ENCODE measurements around the gene GGA1. TPM values are rescaled to one million over a fixed set of nuclear protein-coding genes. Genes with fewer than 3 reads are reported as not detected.
A peak's percentile ranks its signal among the peaks of the same experiment; 100 is the strongest.

Gene GGA1, protein sequence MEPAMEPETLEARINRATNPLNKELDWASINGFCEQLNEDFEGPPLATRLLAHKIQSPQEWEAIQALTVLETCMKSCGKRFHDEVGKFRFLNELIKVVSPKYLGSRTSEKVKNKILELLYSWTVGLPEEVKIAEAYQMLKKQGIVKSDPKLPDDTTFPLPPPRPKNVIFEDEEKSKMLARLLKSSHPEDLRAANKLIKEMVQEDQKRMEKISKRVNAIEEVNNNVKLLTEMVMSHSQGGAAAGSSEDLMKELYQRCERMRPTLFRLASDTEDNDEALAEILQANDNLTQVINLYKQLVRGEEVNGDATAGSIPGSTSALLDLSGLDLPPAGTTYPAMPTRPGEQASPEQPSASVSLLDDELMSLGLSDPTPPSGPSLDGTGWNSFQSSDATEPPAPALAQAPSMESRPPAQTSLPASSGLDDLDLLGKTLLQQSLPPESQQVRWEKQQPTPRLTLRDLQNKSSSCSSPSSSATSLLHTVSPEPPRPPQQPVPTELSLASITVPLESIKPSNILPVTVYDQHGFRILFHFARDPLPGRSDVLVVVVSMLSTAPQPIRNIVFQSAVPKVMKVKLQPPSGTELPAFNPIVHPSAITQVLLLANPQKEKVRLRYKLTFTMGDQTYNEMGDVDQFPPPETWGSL
- 34.0 and 35.1 TPM in 2 replicates for total RNA-seq (2014; rRNA removed; shearing (Covaris generic))
- polyA plus RNA-seq (2015; cell fraction: cytosol; rRNA removed) = 34.5 and 34.6 TPM in 2 replicates
- polyA plus RNA-seq (2015; cell fraction: nucleus; rRNA removed) = 145 and 177 TPM in 2 replicates

DNA sequence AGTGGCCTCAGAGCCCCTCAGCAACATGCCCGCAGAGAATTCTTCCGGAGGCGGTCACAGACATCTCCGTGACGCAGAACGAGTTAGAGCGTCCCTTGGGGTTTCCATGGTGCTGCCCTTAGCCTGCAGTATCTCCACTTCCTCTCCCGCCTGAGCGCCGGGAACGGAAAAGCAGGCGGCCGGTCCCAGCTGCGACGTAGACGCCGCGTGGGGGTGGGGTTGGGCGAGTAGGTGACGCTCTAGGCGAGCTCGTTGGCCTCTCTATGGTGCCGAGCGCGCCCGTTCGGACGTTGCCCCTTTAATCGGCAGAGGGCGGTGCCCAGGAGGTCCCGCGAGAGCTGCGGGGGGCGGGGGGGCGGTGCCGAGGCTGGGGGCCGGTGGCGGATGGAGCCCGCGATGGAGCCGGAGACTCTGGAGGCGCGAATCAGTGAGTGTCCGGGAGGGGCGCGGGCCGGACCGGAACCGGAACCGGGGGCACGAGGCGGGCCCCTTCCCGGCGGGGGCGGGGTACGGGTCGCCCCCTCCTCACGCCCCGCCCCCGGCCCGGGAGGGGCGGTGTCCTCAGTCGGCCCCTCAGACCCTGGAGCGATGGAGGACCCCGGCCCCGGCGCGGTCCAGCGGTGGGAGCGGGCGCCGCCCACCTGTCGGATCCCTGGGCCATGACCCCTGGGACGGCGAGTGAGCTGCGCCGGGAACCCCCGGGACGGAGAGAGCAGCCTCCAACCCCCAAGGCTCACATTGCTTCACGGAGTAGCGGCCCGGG is at the start of gene GGA1:
Gene GGA1, plus strand, starts transcription at position 358 of the 763 bp plus-strand sequence. Its CDS starts 27 bp downstream, at position 385.
- peak; percentile 97 for DNase-seq (ENCODE audit: low read depth)

DNA sequence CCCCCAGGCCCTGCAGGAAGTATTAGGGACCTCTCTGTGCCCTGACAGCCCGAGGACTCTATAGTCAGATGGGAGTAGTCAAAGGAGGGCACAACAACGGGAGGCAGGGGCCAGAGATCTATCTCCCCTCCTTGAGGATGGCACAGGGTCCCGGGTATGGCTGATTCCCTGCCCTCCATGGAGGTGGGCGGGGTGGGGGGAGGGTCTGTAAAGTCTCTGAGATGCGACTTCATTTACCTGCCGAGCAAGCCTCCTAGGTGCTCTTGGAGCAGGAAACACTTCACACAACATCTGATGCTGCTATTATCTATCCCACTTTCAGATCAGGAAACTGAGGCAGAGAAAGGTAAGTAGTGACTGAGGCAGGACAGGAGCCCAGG is 49.1 kb upstream of the GGA1 start:
- DNase-seq (ENCODE audit: low read depth) = no peak

DNA sequence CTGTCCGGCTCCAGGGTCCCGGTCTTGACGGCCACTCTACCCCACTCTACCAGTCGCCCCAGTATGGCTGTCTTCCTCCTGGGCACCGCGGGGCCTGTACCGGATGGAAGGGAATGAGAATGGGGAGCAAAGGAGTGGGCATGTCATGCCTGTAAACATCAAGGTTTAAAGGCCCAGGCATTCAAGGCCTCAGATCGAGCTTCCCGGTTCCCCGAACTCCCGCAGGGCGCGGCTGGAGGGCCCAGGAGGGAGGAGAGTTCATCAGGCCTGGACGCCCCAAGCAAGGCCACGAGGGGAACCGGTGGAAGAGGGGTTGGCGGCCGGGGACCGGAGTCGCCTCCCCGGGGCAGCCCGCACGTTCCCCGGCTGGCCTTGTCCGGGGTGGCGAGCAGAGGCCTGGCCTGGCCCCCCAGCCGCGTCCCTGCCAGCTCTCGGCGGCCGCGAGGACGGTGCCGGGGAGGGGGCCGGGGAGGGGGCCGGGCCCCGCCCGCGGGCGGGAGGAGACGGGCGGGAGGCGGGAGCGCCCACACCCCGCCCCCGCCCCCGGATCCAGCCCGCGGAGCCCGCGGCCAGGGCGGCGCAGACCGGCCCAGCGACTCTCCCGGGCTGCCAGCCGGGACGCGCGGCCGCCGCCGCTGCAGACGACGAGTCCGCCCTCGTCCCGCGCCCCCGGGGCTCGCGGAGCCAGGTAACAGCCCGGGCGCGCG is 48.6 kb upstream of the GGA1 start, which contains the start of gene CDC42EP1:
Gene CDC42EP1, plus strand, starts transcription at position 580 of the 707 bp plus-strand sequence. CDS start 5,870 bp downstream, outside the sequence.
- no peak for DNase-seq (ENCODE audit: low read depth)

DNA sequence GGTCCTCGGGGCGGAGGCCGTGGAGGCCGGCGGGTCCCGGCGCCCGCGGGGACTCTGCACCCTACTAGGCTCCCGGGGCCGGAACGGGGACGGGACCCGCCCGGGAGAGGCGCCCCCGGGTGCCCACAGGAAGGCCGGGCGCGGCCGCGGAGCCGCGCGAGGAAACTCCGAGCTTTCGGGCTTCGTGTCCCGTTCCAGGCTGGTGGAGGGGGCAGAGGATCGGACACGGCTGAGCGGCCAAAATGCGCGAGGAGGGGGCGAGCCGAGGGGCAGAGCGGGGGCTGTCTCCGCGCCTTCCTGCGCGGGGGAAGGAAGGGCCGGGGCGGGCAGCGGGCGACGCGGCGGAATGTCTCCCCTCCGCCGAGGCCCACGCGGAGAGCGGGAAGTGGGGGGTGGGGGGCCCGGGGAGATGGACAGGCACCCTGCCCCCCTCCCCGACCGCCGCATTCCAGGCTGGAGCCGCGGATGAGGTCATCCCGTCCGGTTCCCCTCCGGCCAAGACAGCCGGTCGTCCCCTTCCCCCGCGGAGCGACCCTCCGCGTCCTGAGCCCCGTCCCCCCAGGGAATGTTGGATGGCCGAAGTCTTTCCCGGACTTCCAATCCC is 47.9 kb upstream of the GGA1 start:
- DNase-seq (ENCODE audit: low read depth) = peak; percentile 42

DNA sequence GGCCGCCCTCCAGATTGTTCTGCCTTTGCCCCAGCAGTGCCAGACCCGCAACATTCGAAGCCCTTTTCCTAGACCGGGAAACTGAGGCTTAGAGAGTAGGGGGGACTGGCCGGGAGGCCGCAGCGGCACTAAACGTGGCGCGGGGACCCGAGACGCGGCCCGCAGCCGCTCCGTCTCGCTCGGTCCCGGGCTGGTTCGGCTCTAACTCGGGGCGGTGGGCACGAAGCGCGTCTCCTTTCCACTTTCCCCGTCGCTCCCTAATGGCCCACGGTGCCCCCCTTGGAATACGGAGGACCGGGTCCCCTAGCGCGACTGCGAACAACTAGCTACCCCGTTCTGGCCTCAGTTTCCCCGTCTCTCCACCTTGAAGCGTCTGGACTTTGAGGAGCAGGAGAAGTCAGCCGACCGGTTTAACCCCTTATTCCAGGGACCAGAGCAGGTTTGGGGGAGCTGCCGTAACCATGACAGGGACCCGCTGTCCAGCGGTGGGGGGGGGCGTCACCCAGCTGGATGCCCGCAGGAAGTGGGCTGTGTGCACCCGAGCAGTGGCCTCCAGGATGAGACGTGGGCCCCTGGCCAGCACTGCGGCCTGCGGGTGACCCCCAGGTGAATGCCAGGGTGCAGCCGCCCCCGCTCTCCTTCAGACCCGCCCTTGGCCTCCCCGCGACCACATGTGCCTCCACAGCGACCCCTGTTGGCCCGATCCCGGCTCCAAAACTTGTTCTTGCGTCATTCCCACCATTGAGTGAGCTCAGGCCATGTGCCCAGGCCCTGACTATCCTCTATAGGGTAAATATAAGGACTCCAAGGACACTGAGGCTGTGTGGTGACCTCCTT is 47.2 kb upstream of the GGA1 start:
- DNase-seq (ENCODE audit: low read depth) = peak; percentile 89

DNA sequence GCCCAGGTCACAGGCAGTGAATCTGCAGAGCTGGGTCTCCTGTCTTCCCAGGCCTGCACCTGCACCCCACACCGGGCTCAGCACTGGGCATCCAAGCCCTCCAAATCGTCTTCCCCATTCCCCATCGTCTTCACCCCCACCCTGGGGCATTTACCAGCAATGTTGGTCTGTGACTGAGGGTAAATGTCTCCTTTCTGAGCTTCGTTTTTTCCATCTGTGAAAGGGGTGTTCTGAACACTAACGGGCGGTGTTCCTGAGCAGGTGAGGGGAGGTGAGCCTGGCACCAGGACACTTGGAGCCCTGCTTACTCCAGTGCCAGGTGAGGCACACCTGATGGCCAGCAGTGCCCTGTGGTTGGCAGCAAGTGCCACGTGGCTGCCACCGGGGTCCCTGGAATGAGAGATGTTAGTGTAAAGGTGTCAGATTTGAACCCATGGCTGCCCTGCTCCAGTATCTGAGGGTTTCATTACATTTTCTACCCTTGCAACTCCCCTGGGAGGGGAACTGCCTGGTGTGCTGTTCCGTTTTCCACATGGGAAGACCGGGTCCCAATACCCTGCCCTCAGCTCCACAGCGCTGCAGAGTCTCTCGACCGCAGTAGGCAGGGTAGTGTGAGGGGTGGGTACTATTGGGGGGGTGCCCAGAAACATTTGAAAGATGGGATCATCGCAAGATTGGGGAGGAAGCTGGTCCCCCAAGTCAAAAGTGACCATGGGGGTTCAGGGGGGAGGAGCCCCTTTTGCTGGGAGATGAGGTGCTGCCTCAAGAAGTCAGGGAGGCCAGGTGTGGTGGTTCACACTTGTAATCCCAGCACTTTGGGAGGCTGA is 46.4 kb upstream of the GGA1 start:
- DNase-seq (ENCODE audit: low read depth) = no peak

DNA sequence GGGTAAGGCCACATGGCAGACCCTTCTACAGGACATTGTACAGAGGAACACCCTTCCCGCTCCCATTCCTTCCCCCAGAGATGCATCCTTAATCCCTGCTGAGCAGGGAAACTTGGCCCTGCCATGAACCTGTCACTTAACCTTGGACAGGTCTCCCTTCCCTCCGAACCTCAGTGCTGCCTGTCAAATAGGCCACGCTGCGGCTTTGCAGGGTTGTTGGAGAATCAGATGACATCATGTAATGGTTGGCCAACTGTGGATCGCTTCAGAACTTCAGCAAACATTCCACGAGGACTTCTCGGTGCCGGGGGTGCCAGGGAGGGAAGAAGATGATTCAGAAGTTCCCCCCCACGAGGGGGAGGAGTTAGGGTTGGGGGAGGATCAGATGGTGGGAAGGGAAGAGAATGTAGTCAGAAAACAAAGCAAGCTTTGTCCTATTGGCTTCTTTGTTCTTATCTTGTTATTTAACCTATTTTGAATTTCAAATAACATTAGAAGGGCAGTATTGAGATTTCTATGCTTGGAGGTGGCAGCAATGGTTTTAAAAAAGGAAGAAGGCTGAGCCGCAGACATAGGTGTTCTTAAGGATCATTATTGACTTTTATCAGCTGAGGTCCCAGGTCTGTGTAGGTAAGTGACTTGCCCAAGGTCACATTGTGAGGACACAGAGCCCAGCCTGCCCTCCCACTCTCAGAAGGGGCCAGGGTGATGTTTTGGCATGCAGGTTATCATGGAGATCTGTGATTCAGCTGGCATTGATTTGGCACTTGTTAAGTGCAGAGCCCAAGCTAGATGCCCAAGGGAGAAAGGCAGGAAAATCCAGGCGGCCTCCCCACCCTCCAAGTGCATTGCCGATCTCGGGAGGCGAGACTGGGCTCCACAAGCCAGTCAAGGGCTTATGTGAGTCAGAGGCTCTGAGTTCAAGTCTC is 45.2 kb upstream of the GGA1 start:
- peak; percentile 94 for DNase-seq (ENCODE audit: low read depth)

DNA sequence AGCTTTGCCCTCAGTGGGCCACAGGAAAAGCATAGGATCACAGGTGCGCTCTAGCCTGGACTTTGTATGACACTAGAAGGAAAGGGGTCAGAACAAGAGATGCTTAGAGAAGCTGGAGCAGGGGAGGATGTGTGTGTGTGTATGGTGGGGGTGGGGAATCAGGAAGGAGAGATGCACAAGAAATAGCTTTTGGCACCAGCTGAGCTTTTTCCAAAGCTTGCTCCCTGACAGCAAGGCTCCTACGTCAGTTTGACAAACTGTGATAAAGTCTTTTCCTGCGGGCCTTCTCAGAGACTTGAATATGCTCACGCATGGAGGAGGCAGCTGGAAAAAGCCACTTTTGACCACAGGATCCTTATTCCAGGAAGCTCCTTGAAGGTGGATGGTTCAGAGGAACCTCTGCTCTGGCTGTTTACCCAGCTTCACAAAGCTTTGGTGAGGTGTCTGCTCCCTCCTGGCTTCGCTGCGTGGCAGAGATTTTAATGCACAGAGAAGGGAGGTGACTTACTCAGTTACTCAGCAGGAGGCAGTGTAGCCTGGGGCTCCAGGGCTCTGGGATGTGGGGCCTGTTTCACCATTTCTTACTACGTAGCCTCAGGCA is 44.4 kb upstream of the GGA1 start:
- no peak for DNase-seq (ENCODE audit: low read depth)

DNA sequence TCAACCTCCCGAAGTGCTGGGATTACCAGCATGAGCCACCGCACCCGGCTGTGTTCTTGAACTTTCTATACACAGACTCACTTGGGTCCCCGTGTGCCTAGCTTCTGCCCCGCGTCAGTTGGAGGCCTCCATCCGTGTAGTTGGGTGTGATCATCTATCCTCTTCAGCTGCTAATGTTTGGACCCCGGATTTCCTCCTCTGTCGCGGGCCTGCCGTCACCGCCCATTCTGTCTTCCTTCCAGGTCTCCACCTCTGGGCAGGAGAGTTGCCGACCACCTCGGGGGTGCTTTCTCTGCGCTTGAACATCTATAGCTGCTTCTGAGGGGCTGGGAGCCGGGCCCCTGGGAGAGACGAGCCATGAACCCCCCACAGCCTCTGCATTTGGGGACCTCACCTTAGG is 42.8 kb upstream of the GGA1 start:
- no peak for DNase-seq (ENCODE audit: low read depth)

DNA sequence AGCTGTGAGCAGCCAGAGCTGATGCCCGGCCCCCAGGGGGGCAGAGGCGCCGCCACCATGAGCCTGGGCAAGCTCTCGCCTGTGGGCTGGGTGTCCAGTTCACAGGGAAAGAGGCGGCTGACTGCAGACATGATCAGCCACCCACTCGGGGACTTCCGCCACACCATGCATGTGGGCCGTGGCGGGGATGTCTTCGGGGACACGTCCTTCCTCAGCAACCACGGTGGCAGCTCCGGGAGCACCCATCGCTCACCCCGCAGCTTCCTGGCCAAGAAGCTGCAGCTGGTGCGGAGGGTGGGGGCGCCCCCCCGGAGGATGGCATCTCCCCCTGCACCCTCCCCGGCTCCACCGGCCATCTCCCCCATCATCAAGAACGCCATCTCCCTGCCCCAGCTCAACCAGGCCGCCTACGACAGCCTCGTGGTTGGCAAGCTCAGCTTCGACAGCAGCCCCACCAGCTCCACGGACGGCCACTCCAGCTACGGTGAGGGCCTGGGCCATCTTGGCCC is 42.3 kb upstream of the GGA1 start:
- DNase-seq (ENCODE audit: low read depth) = no peak

DNA sequence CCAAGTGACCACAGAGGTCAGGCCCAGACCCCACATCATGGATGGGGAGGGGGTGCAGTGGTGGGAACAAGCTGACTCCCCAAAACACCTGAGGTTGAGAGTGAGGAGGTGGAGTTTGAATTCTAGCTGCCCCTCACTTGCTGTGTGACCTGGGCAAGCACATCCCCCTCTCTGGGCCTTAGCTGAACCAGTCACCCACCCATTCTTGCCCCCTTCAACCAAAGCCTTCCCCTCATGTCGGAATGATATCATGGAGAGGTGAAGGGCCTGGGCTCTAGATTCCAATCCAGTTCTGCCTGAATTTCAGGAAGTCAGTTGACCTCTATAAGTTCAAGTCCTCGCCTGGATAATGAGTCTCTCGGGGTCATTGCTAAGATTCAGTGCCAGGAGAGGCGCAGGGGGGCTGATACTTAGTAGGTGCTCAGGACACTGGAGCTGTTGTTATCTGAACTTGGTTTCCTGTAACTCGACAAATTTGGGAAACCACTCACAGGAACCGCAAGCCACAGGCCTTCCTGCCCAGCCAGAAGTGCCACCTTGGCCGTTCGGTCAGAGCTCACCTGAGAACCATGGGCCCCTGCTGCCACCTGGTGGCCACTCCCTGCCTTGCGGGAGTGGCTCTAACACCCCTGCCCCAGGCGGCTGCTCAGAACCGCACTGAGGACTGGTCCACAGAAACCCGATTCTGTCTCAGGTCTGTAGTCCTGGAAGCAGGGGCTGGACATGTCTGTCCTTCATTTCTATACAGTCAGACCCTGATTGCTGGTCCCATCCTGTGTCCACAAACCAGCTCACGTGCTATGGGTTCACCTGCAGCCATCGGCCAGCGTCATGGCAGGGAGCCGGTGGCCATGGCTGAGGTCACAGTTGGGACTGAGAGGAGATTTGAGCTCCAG is 41.5 kb upstream of the GGA1 start:
- peak; percentile 82 for DNase-seq (ENCODE audit: low read depth)

DNA sequence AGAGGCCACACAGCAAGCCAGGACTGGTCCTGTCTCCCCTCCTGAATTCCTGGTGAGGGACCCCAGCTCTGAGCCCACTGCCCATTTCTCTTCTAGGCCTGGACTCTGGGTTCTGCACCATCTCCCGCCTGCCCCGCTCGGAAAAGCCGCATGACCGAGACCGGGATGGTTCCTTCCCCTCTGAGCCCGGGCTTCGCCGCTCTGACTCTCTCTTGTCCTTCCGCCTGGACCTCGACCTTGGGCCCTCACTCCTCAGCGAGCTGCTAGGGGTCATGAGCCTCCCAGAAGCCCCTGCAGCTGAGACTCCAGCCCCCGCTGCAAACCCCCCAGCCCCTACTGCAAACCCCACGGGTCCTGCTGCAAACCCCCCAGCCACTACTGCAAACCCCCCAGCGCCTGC is 40.6 kb upstream of the GGA1 start:
- DNase-seq (ENCODE audit: low read depth) = no peak

DNA sequence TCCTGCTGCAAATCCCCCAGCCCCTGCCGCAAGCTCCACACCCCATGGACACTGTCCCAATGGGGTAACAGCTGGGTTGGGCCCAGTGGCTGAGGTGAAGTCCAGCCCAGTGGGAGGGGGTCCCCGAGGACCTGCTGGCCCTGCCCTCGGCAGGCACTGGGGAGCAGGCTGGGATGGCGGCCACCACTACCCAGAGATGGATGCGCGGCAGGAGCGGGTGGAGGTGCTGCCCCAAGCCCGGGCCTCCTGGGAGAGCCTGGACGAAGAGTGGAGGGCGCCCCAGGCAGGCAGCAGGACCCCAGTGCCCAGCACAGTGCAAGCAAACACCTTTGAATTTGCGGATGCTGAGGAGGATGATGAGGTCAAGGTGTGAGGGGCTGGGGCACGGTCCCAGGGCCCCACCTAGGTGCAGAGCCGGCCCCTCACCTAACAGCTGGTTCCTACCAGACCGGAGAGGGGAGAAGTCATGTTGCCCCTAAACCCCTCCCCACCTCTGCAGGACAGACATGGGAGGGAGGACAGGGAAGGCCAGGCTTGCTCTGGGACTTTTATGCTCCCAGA is 40.1 kb upstream of the GGA1 start:
- no peak for DNase-seq (ENCODE audit: low read depth)

DNA sequence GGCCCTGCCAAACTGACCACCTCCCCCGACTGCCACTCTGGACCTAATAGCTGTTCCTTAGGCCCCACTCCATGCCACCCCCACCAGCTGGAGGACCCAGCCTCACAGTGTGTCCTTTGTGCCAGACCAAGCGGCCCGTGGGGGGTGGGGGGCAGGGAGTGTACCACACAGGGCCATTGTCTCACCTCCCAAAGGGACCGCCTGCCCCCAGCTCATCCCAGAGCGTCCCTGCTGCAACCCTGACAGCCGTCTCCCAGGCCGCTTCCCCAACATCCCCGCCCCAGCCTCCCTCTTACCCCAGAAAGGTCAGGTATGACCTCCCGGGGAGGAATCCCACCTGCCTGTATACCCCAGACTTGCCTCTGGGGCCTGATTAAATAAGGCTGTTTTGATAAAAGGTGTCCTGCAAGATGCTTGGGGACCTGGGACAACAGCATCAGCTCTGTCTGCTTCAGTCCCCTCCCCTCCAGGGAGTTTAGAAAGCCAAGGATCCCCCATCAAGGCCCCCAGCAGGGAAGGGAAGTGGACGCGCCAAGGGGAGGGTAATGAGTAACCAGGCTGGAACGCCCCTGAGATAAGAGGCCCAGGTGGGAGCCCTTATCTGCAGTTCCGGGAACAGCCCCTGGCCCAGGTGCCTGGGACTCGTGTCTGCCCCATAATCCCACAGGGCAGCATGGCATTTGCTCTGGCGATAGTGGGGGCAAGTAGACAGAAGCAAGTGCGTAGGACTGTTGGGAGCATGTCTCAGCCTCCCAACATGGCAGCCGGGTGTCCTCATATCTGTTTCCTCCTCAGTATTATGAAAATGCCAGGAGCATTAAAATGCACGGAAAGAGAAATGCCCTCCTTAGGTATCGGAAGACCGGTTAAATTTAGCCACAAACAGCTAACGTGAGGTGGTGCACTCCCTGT is 39.4 kb upstream of the GGA1 start:
- DNase-seq (ENCODE audit: low read depth) = no peak

All from HT1080 (cell line).